H1 (cell line): ENCODE measurements around the gene IPO11. TPM values are rescaled to one million over a fixed set of nuclear protein-coding genes. Genes with fewer than 3 reads are reported as not detected.
"Not testable (repeated sequence)": the region's sequence is repeated elsewhere in the genome, so short reads cannot be mapped to it uniquely, and the experiment has no call there.

ENCODE experiments used
- CTCF ChIA-PET: fragments of 300-600 bp; sonication (Branson Sonifier 250); formaldehyde crosslinking; loops from one replicate; lab custom pipeline; 2021; ENCODE audit not compliant: partially characterized antibody; lab: Charles Lee
- POLR2A ChIA-PET: fragments of 300-600 bp; sonication (Branson Sonifier 250); formaldehyde crosslinking; loops from one replicate; lab custom pipeline; 2021; ENCODE audit warnings: inconsistent platforms; ENCODE audit not compliant: partially characterized antibody; lab: Charles Lee
- DNase-seq, 2 experiments: peaks; one replicate each; pipeline versions ENCODE4 v3.0.0 to v3.0.0-alpha.2; 2010 to 2022; ENCODE audit warnings: low spot score in 2 of 2, low read depth in 1 of 2, mixed read lengths in 1 of 2
- FAIRE-seq: peaks from 2 replicates; lab custom pipeline; 2011; peaks lifted over from hg19 to GRCh38; lab: Jason Lieb, UNC
- H2AFZ ChIP-seq: 2 replicates; pipeline ENCODE4 v1.8.1; 2012; ENCODE audit warnings: low read length, inconsistent platforms
- H2AK5ac ChIP-seq: 2 replicates; pipeline ENCODE4 v1.6.1; 2013; ENCODE audit warnings: low read depth, low read length
- H2BK120ac ChIP-seq: replicated peaks from 2 replicates; pipeline ENCODE3; 2013; ENCODE audit warnings: low read depth, low read length, inconsistent platforms
- H2BK12ac ChIP-seq: 2 replicates; pipeline ENCODE4 v1.6.1; 2013; ENCODE audit warnings: low read depth, low read length
- H2BK15ac ChIP-seq: 2 replicates; pipeline ENCODE4 v1.6.1; 2013; ENCODE audit warnings: low read length
- H2BK20ac ChIP-seq: 2 replicates; pipeline ENCODE4 v1.6.1; 2013; ENCODE audit warnings: low read length
- H2BK5ac ChIP-seq: 2 replicates; pipeline ENCODE4 v1.6.1; 2013; ENCODE audit warnings: low read depth, low read length
- H3K14ac ChIP-seq: 2 replicates; pipeline ENCODE4 v1.6.1; 2013; ENCODE audit warnings: inconsistent platforms; ENCODE audit not compliant: insufficient read length
- H3K18ac ChIP-seq: 2 replicates; pipeline ENCODE4 v1.6.1; 2013; ENCODE audit warnings: low read length; ENCODE audit errors: extremely low read depth
- H3K23ac ChIP-seq: 2 replicates; pipeline ENCODE4 v1.6.1; 2013; ENCODE audit warnings: inconsistent platforms; ENCODE audit not compliant: insufficient read length
- H3K23me2 ChIP-seq: 2 replicates; pipeline ENCODE4 v1.6.1; 2013; ENCODE audit warnings: low read depth, low read length
- H3K27ac ChIP-seq: 2 replicates; pipeline ENCODE4 v1.6.1; 2011; ENCODE audit warnings: low read depth, low read length, inconsistent platforms
- H3K27me3 ChIP-seq, 4 experiments: replicated peaks in 1 of 4; 1 replicate in 1 of 4; 2 replicates in 3 of 4; pipeline versions ENCODE4 v1.6.1 to v1.8.1; 2011 to 2013; ENCODE audit warnings: low read length in 3 of 4, mild to moderate bottlenecking in 3 of 4, inconsistent platforms in 2 of 4, mixed read lengths in 2 of 4, moderate library complexity in 1 of 4; ENCODE audit not compliant: control insufficient read depth in 3 of 4, insufficient read depth in 3 of 4; ENCODE audit errors: extremely low read depth in 1 of 4
- H3K36me3 ChIP-seq, 4 experiments: 2 replicates each; pipeline versions ENCODE4 v1.6.1 to v1.8.1; 2011 to 2013; ENCODE audit warnings: mild to moderate bottlenecking in 4 of 4, low read length in 3 of 4, moderate library complexity in 2 of 4, control low read depth in 1 of 4, inconsistent platforms in 1 of 4; ENCODE audit not compliant: insufficient read depth in 4 of 4, control insufficient read depth in 2 of 4
- H3K4ac ChIP-seq: replicated peaks from 2 replicates; pipeline ENCODE3; 2013; ENCODE audit warnings: low read length, low read depth, mixed read lengths, inconsistent platforms; ENCODE audit not compliant: insufficient read length
- H3K4me1 ChIP-seq, 4 experiments: replicated peaks in 1 of 4; 1 replicate in 1 of 4; 2 replicates in 3 of 4; pipeline versions ENCODE4 v1.6.1 to v1.8.1; 2011 to 2013; ENCODE audit warnings: low read length in 3 of 4, inconsistent platforms in 2 of 4, mixed read lengths in 1 of 4; ENCODE audit not compliant: insufficient read depth in 4 of 4, control insufficient read depth in 3 of 4
- H3K4me2 ChIP-seq, 2 experiments: 2 replicates each; pipeline versions ENCODE4 v1.6.1 to v1.8.1; 2011 to 2013; ENCODE audit warnings: low read depth in 2 of 2, low read length in 2 of 2, control low read depth in 1 of 2, inconsistent platforms in 1 of 2, mild to moderate bottlenecking in 1 of 2; ENCODE audit not compliant: insufficient read depth in 1 of 2
- H3K4me3 ChIP-seq, 4 experiments: fragments of 200-600, 300-600 bp in 1 of 4; sonication (generic), shearing (Covaris generic), sonication (Bioruptor Twin) in 1 of 4; 2 replicates each; pipeline versions ENCODE4 v1.5.1 to v1.8.1; 2011 to 2016; ENCODE audit warnings: low read length in 4 of 4, low read depth in 3 of 4, control low read depth in 2 of 4, inconsistent platforms in 2 of 4, mild to moderate bottlenecking in 2 of 4, mixed read lengths in 1 of 4, moderate library complexity in 1 of 4; ENCODE audit not compliant: insufficient read depth in 2 of 4; ENCODE audit errors: extremely low read depth in 1 of 4
- H3K56ac ChIP-seq: replicated peaks from 2 replicates; pipeline ENCODE3; 2013; ENCODE audit warnings: low read depth, mild to moderate bottlenecking, mixed read lengths, low read length, inconsistent platforms; ENCODE audit not compliant: insufficient read length
- H3K79me1 ChIP-seq: 2 replicates; pipeline ENCODE4 v1.6.1; 2013; ENCODE audit warnings: low read depth, low read length, control low read depth
- H3K79me2 ChIP-seq, 2 experiments: 2 replicates each; pipeline versions ENCODE4 v1.6.1 to v1.8.1; 2012 to 2013; ENCODE audit warnings: low read length in 2 of 2, mild to moderate bottlenecking in 2 of 2, inconsistent platforms in 1 of 2; ENCODE audit not compliant: insufficient read depth in 2 of 2, control insufficient read depth in 1 of 2
- H3K9ac ChIP-seq, 4 experiments: replicated peaks in 1 of 4; 1 replicate in 1 of 4; 2 replicates in 3 of 4; pipeline versions ENCODE4 v1.6.1 to v1.8.1; 2011 to 2013; ENCODE audit warnings: low read depth in 3 of 4, low read length in 3 of 4, control low read depth in 2 of 4, mild to moderate bottlenecking in 2 of 4, moderate library complexity in 2 of 4, inconsistent platforms in 1 of 4; ENCODE audit errors: extremely low read depth in 1 of 4
- H3K9me3 ChIP-seq, 2 experiments: 2 replicates each; pipeline versions ENCODE4 v1.6.1 to v1.8.1; 2012 to 2013; ENCODE audit warnings: mild to moderate bottlenecking in 2 of 2, moderate library complexity in 2 of 2, control low read depth in 1 of 2, inconsistent platforms in 1 of 2, low read depth in 1 of 2, low read length in 1 of 2, mixed read lengths in 1 of 2; ENCODE audit not compliant: insufficient read depth in 2 of 2
- H4K20me1 ChIP-seq, 2 experiments: replicated peaks in 1 of 2; 2 replicates each; pipeline versions ENCODE3 to v1.8.1; 2011 to 2013; ENCODE audit warnings: inconsistent platforms in 2 of 2, low read length in 2 of 2, mild to moderate bottlenecking in 1 of 2; ENCODE audit not compliant: insufficient read depth in 2 of 2, control insufficient read depth in 1 of 2
- H4K5ac ChIP-seq: 2 replicates; pipeline ENCODE4 v1.6.1; 2013; ENCODE audit warnings: low read length, low read depth, mixed read lengths, inconsistent platforms; ENCODE audit not compliant: insufficient read length
- H4K8ac ChIP-seq: 2 replicates; pipeline ENCODE4 v1.8.0; 2013; ENCODE audit warnings: mild to moderate bottlenecking, moderate library complexity, low read length, inconsistent platforms; ENCODE audit not compliant: insufficient read depth; ENCODE audit errors: extremely low read depth
- H4K91ac ChIP-seq: replicated peaks from 2 replicates; pipeline ENCODE3; 2013; ENCODE audit warnings: low read length, mixed read lengths, inconsistent platforms; ENCODE audit not compliant: insufficient read length
- WGBS, 2 experiments: shearing (Covaris generic) in 1 of 2; methylation state at CpG; one replicate each; pipeline versions ENCODE4 v1.1.6 to v1.1.7; 2013 to 2015; ENCODE audit warnings: low lambda C conversion rate in 2 of 2, mixed read lengths in 2 of 2, inconsistent platforms in 1 of 2, low coverage in 1 of 2, missing lambda C conversion rate in 1 of 2; ENCODE audit not compliant: insufficient replicate concordance in 2 of 2, insufficient coverage in 1 of 2, insufficient read length in 1 of 2; ENCODE audit errors: extremely low coverage in 1 of 2, missing lambda C conversion rate in 1 of 2; 5-methylcytosine and 5-hydroxymethylcytosine counted together
- polyA plus RNA-seq, 7 experiments: library from polyadenylated mRNA; depleted of rRNA in 3 of 7; stranded (reverse) in 5 of 7; unstranded in 2 of 7; fragments of >200 nt in 5 of 7; fragments of 200-250 nt in 2 of 7; gene quantifications; 1 replicate in 5 of 7; 2 replicates in 1 of 7; 4 replicates in 1 of 7; pipeline versions ENCODE4 v1.2.1 to v1.2.3, GENCODE V29; 2011 to 2013; ENCODE audit warnings: missing spikeins in 2 of 7, mixed read lengths in 2 of 7
- total RNA-seq: library from RNA; stranded (reverse); fragmentation: NEBNext Ultra II Directional; extraction: Animal tissue kit (Norgen Biotek cat#: 25700); gene quantifications from 2 replicates; pipeline ENCODE4 v1.2.1, GENCODE V29; 2021

Gene IPO11
- total and polyA plus RNA-seq, 2 of the 8 experiments (the other 6 are each of a cell fraction or from before 2014, with no cell fraction given) = 23.6 to 64.4 TPM

- H2BK15ac ChIP-seq, H3K14ac ChIP-seq, H3K56ac ChIP-seq, CTCF ChIA-PET, POLR2A ChIA-PET, H3K27ac ChIP-seq, H3K79me2 ChIP-seq, H2BK20ac ChIP-seq, H3K23ac ChIP-seq, H3K9me3 ChIP-seq, H4K5ac ChIP-seq, H2BK120ac ChIP-seq, H2AK5ac ChIP-seq, H4K91ac ChIP-seq, H3K4me2 ChIP-seq, DNase-seq, H3K27me3 ChIP-seq, H4K20me1 ChIP-seq, H3K36me3 ChIP-seq, H2BK5ac ChIP-seq, H3K4me3 ChIP-seq, H3K79me1 ChIP-seq, H2AFZ ChIP-seq, H3K4ac ChIP-seq, H2BK12ac ChIP-seq, H3K23me2 ChIP-seq, H3K9ac ChIP-seq, H4K8ac ChIP-seq, FAIRE-seq, H3K18ac ChIP-seq: not testable (repeated sequence)
- peaks cover 0 to 18% (median 11%) of the 10 kb centered on the region in 4 experiments; a peak in 4 of 7 replicates for H3K4me1 ChIP-seq
- WGBS, 2 experiments = 92% methylated on average over 6 of the region's 7 CpGs; no CpG with 5 or more reads in 1 of the 2 experiments
Measured at GRCh38 chr5:62624436-62624835, 211.9 kb downstream of the IPO11 start.
